ENCODE results near the gene TF. TPM values are rescaled to one million over a fixed set of nuclear protein-coding genes. Genes with fewer than 3 reads are reported as not detected.

The TF gene
- total RNA-seq, 4 donors from 2014 or later = 1.9 to 8.8 (median 3.9) TPM

DNA sequence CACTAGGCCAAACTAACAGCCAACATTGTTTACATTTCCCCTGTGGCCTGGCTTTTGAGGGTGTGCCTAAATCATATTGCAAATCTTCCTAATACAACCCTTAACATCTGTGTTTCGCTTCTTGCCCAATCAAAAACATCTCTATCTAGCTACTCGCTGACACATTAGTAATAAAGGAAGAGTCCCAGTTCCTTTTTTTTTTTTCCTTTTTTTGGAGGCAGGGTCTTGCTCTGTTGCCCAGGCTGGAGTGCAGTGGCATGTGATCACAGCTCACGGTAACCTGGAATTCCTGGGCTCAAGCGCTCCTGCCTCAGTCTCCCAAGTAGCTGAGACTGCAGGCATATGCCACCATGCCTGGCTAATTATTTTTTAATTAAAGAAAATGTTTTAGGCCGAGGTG lies 57.3 kb downstream of the TF start:
- 88 to 92% methylated on average over 5 of the region's 5 CpGs for WGBS, 2 donors
- intact Hi-C loops (cut with DNase I; ENCODE audit: low total_unique reads) = no loop called here
- TF ChIP-seq POLR2A (IDR thresholded peaks at IDR 0.05) (no peak), CTCF (IDR thresholded peaks at IDR 0.05) (no peak)
- no peak for DNase-seq (ENCODE audit: low spot score in 2 of 2)
- H3K4me3 ChIP-seq (ENCODE audit: low read depth, poor library complexity, severe bottlenecking) = no peak overlapping the region

- intact Hi-C loops (cut with DNase I; ENCODE audit: low total_unique reads) = no loop called here
- TF ChIP-seq POLR2A (IDR thresholded peaks at IDR 0.05) (no peak), CTCF (IDR thresholded peaks at IDR 0.05) (no peak)
- H3K4me3 ChIP-seq (ENCODE audit: low read depth, poor library complexity, severe bottlenecking) = no peak overlapping the region
- no peak for DNase-seq (ENCODE audit: low spot score in 2 of 2)
- WGBS, 2 donors = 58 to 59% methylated on average over 4 of the region's 4 CpGs
Measured at GRCh38 chr3:133804896-133805295, 58.7 kb downstream of the TF start.

DNA sequence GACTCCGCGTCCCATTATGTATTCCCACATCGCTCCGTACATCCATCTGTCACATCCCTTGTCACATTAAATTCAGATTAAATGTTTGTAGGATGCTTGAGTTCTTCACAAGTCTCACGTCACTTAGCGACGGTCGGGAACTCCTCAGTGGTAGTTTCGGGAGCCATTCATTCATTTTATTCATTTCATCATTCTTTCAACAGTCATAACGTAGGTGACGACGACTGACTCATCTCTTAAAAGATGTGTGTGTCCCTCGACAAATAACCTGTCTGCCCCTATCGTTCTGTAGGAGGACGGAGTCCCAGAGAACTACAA lies 59.1 kb downstream of the TF start:
- no peak for DNase-seq (ENCODE audit: low spot score in 2 of 2)
- 15 to 18% methylated on average over 15 of the region's 15 CpGs for WGBS, 2 donors
- H3K4me3 ChIP-seq (ENCODE audit: low read depth, poor library complexity, severe bottlenecking) = peak overlapping the region; percentile 89
- TF ChIP-seq CTCF (IDR thresholded peaks at IDR 0.05) (no peak), POLR2A (IDR thresholded peaks at IDR 0.05) (no peak)
- intact Hi-C loops (cut with DNase I; ENCODE audit: low total_unique reads) = no loop called here

DNA sequence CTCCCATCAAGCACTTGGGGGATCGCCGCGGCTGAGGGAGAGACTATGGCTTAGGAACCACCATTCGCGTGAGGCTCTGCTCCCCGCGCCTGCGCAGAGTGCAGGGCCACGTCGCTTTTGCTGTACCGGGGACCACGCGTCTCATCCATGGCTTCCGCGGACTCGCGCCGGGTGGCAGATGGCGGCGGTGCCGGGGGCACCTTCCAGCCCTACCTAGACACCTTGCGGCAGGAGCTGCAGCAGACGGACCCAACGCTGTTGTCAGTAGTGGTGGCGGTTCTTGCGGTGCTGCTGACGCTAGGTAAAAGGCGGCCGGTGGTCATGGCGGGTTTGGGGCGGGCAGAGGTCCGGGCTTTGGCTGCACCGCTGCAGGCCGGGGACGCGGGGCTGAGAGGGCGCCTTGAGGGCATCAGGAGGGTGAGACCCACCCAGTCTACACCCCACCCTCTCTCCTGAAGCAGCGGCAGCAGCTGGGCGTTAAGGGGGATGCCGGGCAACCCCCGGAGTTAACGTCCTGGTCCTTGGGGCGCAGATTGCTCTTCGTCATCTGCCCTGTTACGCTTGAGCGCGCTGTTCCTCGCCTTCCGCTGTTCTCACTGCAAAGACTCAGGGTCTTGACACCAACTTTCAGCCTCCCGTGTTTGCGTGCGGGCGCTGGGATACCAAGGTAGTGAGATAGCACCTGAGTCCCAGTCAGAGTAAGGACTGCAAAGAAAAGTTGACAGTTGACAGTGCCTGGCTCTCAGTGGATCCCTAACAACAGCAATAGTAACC lies 59.7 kb downstream of the TF start, which contains the start of gene SRPRB:
TSS of gene SRPRB (plus strand) at position 114 of the 774 bp plus-strand sequence. CDS start at position 148, 34 bp downstream.
- TF ChIP-seq POLR2A (IDR thresholded peaks at IDR 0.05) (no peak), CTCF (IDR thresholded peaks at IDR 0.05) (no peak)
- DNase-seq (ENCODE audit: low spot score in 2 of 2) = peak; percentile 94 to 98
- H3K4me3 ChIP-seq (ENCODE audit: low read depth, poor library complexity, severe bottlenecking) = peak within 1 kb of the TSS; percentile 89
- intact Hi-C loops (cut with DNase I; ENCODE audit: low total_unique reads) = no loop called here
- 0 to 1% methylated on average over 36 to 38 of the region's 53 CpGs for WGBS, 2 donors

DNA sequence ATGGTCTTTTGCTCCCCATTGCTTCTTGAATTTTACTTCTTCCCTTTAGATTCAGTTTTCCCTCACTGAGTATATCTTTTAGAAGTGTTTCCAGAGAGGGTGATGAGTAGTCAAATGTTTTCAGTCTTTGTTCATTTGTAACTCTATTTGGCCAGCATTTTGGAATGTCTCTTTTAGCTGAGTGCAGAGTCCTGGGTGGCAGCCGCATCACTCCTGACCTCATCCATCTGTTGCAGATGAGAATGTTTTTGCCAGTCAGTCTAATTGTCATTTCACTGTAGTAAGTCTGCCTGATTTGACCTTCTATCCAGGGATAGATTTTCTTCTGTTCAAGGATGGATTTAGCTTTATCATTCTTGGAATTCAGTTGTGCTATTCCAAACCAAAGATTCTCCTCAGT lies 66.7 kb downstream of the TF start:
- TF ChIP-seq POLR2A (IDR thresholded peaks at IDR 0.05) = no peak
- TF ChIP-seq CTCF (IDR thresholded peaks at IDR 0.05) = no peak
- 50 to 81% methylated on average over 1 of the region's 1 CpG for WGBS, 2 donors
- no peak for DNase-seq (ENCODE audit: low spot score in 2 of 2)
- intact Hi-C loops (cut with DNase I; ENCODE audit: low total_unique reads) = no loop called here
- no peak overlapping the region for H3K4me3 ChIP-seq (ENCODE audit: low read depth, poor library complexity, severe bottlenecking)

DNA sequence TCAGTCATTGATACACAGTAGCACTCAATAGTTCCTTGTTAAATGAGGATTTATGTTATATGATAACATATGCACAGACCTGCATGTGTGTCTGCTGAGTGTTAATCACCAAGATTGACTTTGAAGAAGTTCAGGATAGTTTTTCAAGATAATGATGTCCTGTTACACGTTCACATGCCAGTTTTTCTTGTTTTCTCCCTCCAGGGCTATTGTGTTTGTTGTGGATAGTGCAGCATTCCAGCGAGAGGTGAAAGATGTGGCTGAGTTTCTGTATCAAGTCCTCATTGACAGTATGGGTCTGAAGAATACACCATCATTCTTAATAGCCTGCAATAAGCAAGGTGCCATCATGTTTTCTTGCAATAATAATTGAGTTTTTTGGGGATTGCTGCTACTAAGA lies 69.2 kb downstream of the TF start:
- no peak for TF ChIP-seq CTCF (IDR thresholded peaks at IDR 0.05)
- TF ChIP-seq POLR2A (IDR thresholded peaks at IDR 0.05) = no peak
- H3K4me3 ChIP-seq (ENCODE audit: low read depth, poor library complexity, severe bottlenecking) = no peak overlapping the region
- no peak for DNase-seq (ENCODE audit: low spot score in 2 of 2)
- intact Hi-C loops (cut with DNase I; ENCODE audit: low total_unique reads) = no loop called here
- 65 to 83% methylated on average over 2 of the region's 2 CpGs for WGBS, 2 donors
